Measurements from ENCODE around the gene STRN3.

Gene STRN3

GRCh38 chr14:30928462-30928861, 97.7 kb downstream of the STRN3 start:
- H2BK120ac ChIP-seq (ENCODE audit: low read depth, low read length) = no peak overlapping the region
- no peak overlapping the region for H3K9ac ChIP-seq (ENCODE audit: low read depth, low read length, poor library complexity)
- H2BK12ac ChIP-seq (ENCODE audit: low read length) = no peak overlapping the region
- no peak overlapping the region for H2AK5ac ChIP-seq (ENCODE audit: low read depth, low read length)
- H2BK5ac ChIP-seq (ENCODE audit: low read length) = no peak overlapping the region
- H3K27me3 ChIP-seq (ENCODE audit: control insufficient read depth in 3 of 3, insufficient read depth in 3 of 3, low read depth in 1 of 3, low read length in 3 of 3) = no peaks in the 10 kb centered on the region
- no peak overlapping the region for H4K8ac ChIP-seq (ENCODE audit: low read depth, low read length)
- no peak overlapping the region for H3K27ac ChIP-seq (replicated peaks; ENCODE audit: low read length)
- H3K9me3 ChIP-seq (replicated peaks in 1 of 2; ENCODE audit: control insufficient read depth in 2 of 2, insufficient read depth in 1 of 2, low read depth in 1 of 2, low read length in 2 of 2) = no peaks in the 10 kb centered on the region
- no peak for DNase-seq (ENCODE audit: low spot score)
- no peak overlapping the region for H4K91ac ChIP-seq (ENCODE audit: low read depth, low read length, poor library complexity)
- no peaks in the 10 kb centered on the region for H3K4me1 ChIP-seq (ENCODE audit: control insufficient read depth in 2 of 2, insufficient read depth in 1 of 2, low read depth in 1 of 2, low read length in 2 of 2)
- no peak overlapping the region for H3K23ac ChIP-seq (ENCODE audit: low read depth, low read length, poor library complexity)
- H2BK15ac ChIP-seq (ENCODE audit: low read length) = no peak overlapping the region
- no peaks in the 10 kb centered on the region for H3K79me1 ChIP-seq (ENCODE audit: low read depth, low read length)
- H2AFZ ChIP-seq (ENCODE audit: low read length) = no peak overlapping the region
- peaks cover 0 to 59% of the 10 kb centered on the region in 2 donors for H3K36me3 ChIP-seq (replicated peaks in 1 of 2; ENCODE audit: control insufficient read depth in 2 of 2, insufficient read depth in 2 of 2, low read length in 2 of 2)
- no peak overlapping the region for H3K4me2 ChIP-seq (ENCODE audit: insufficient read depth, low read length, poor library complexity, severe bottlenecking)
- H3K4ac ChIP-seq (ENCODE audit: low read length) = no peak overlapping the region
- no peak overlapping the region for H3K14ac ChIP-seq (ENCODE audit: low read length)
- no peak overlapping the region for H3K18ac ChIP-seq (ENCODE audit: low read length)
- no peak overlapping the region for H3K4me3 ChIP-seq (ENCODE audit: low read length in 2 of 2)

GRCh38 chr14:30925254-30925653, 100.9 kb downstream of the STRN3 start:
- Histone ChIP-seq H2AFZ (ENCODE audit: low read length) (no peak overlapping the region), H4K8ac (ENCODE audit: low read depth, low read length) (no peak overlapping the region), H3K27me3 (ENCODE audit: control insufficient read depth in 3 of 3, insufficient read depth in 3 of 3, low read depth in 1 of 3, low read length in 3 of 3) (no peaks in the 10 kb centered on the region), H3K4me1 (ENCODE audit: control insufficient read depth in 2 of 2, insufficient read depth in 1 of 2, low read depth in 1 of 2, low read length in 2 of 2) (no peaks in the 10 kb centered on the region), H4K91ac (ENCODE audit: low read depth, low read length, poor library complexity) (no peak overlapping the region), H3K18ac (ENCODE audit: low read length) (no peak overlapping the region), H2BK12ac (ENCODE audit: low read length) (no peak overlapping the region), H3K9me3 (replicated peaks in 1 of 2; ENCODE audit: control insufficient read depth in 2 of 2, insufficient read depth in 1 of 2, low read depth in 1 of 2, low read length in 2 of 2) (no peaks in the 10 kb centered on the region), H3K27ac (replicated peaks; ENCODE audit: low read length) (no peak overlapping the region), H2AK5ac (ENCODE audit: low read depth, low read length) (no peak overlapping the region), H3K14ac (ENCODE audit: low read length) (no peak overlapping the region), H3K23ac (ENCODE audit: low read depth, low read length, poor library complexity) (no peak overlapping the region), H3K4me3 (ENCODE audit: low read length in 2 of 2) (no peak overlapping the region), H3K79me1 (ENCODE audit: low read depth, low read length) (no peaks in the 10 kb centered on the region), H3K4ac (ENCODE audit: low read length) (no peak overlapping the region), H3K9ac (ENCODE audit: low read depth, low read length, poor library complexity) (no peak overlapping the region), H3K36me3 (replicated peaks in 1 of 2; ENCODE audit: control insufficient read depth in 2 of 2, insufficient read depth in 2 of 2, low read length in 2 of 2) (peaks cover 0 to 61% of the 10 kb centered on the region in 2 donors), H3K4me2 (ENCODE audit: insufficient read depth, low read length, poor library complexity, severe bottlenecking) (no peak overlapping the region), H2BK120ac (ENCODE audit: low read depth, low read length) (no peak overlapping the region), H2BK15ac (ENCODE audit: low read length) (no peak overlapping the region), H2BK5ac (ENCODE audit: low read length) (no peak overlapping the region)
- DNase-seq (ENCODE audit: low spot score) = no peak
- no CpG with 5 or more reads among the region's 2 CpGs for WGBS, 2 donors (ENCODE audit: extremely low coverage in 2 of 2, insufficient read length in 2 of 2, insufficient replicate concordance in 1 of 2)

GRCh38 chr14:30921788-30922187, 104.4 kb downstream of the STRN3 start:
- H2AFZ ChIP-seq (ENCODE audit: low read length) = no peak overlapping the region
- no peak overlapping the region for H3K27ac ChIP-seq (replicated peaks; ENCODE audit: low read length)
- no peaks in the 10 kb centered on the region for H3K79me1 ChIP-seq (ENCODE audit: low read depth, low read length)
- H2BK15ac ChIP-seq (ENCODE audit: low read length) = no peak overlapping the region
- H3K9me3 ChIP-seq (replicated peaks in 1 of 2; ENCODE audit: control insufficient read depth in 2 of 2, insufficient read depth in 1 of 2, low read depth in 1 of 2, low read length in 2 of 2) = no peaks in the 10 kb centered on the region
- no peak overlapping the region for H2BK120ac ChIP-seq (ENCODE audit: low read depth, low read length)
- H3K4me1 ChIP-seq (ENCODE audit: control insufficient read depth in 2 of 2, insufficient read depth in 1 of 2, low read depth in 1 of 2, low read length in 2 of 2) = no peaks in the 10 kb centered on the region
- no peak overlapping the region for H3K9ac ChIP-seq (ENCODE audit: low read depth, low read length, poor library complexity)
- no peak overlapping the region for H3K14ac ChIP-seq (ENCODE audit: low read length)
- no peak overlapping the region for H3K4me2 ChIP-seq (ENCODE audit: insufficient read depth, low read length, poor library complexity, severe bottlenecking)
- no peak overlapping the region for H3K4me3 ChIP-seq (ENCODE audit: low read length in 2 of 2)
- H2BK5ac ChIP-seq (ENCODE audit: low read length) = no peak overlapping the region
- no peak overlapping the region for H3K23ac ChIP-seq (ENCODE audit: low read depth, low read length, poor library complexity)
- H3K27me3 ChIP-seq (ENCODE audit: control insufficient read depth in 3 of 3, insufficient read depth in 3 of 3, low read depth in 1 of 3, low read length in 3 of 3) = no peaks in the 10 kb centered on the region
- H4K91ac ChIP-seq (ENCODE audit: low read depth, low read length, poor library complexity) = no peak overlapping the region
- no peak overlapping the region for H2BK12ac ChIP-seq (ENCODE audit: low read length)
- DNase-seq (ENCODE audit: low spot score) = no peak
- no CpG with 5 or more reads among the region's 2 CpGs for WGBS, 2 donors (ENCODE audit: extremely low coverage in 2 of 2, insufficient read length in 2 of 2, insufficient replicate concordance in 1 of 2)
- no peak overlapping the region for H3K4ac ChIP-seq (ENCODE audit: low read length)
- no peak overlapping the region for H3K18ac ChIP-seq (ENCODE audit: low read length)
- H2AK5ac ChIP-seq (ENCODE audit: low read depth, low read length) = no peak overlapping the region
- H3K36me3 ChIP-seq (replicated peaks in 1 of 2; ENCODE audit: control insufficient read depth in 2 of 2, insufficient read depth in 2 of 2, low read length in 2 of 2) = peaks cover 0 to 68% of the 10 kb centered on the region in 2 donors
- H4K8ac ChIP-seq (ENCODE audit: low read depth, low read length) = no peak overlapping the region

- WGBS, 2 donors (ENCODE audit: extremely low coverage in 2 of 2, insufficient read length in 2 of 2, insufficient replicate concordance in 1 of 2) = no CpG with 5 or more reads among the region's 1 CpG
- Histone ChIP-seq H4K91ac (ENCODE audit: low read depth, low read length, poor library complexity) (no peak overlapping the region), H2BK15ac (ENCODE audit: low read length) (no peak overlapping the region), H2BK120ac (ENCODE audit: low read depth, low read length) (no peak overlapping the region), H3K14ac (ENCODE audit: low read length) (no peak overlapping the region), H2BK5ac (ENCODE audit: low read length) (no peak overlapping the region), H3K9ac (ENCODE audit: low read depth, low read length, poor library complexity) (no peak overlapping the region), H3K4me1 (ENCODE audit: control insufficient read depth in 2 of 2, insufficient read depth in 1 of 2, low read depth in 1 of 2, low read length in 2 of 2) (no peaks in the 10 kb centered on the region), H2AK5ac (ENCODE audit: low read depth, low read length) (no peak overlapping the region), H3K4ac (ENCODE audit: low read length) (no peak overlapping the region), H3K36me3 (replicated peaks in 1 of 2; ENCODE audit: control insufficient read depth in 2 of 2, insufficient read depth in 2 of 2, low read length in 2 of 2) (peaks cover 0 to 66% of the 10 kb centered on the region in 2 donors), H2BK12ac (ENCODE audit: low read length) (no peak overlapping the region), H3K79me1 (ENCODE audit: low read depth, low read length) (no peaks in the 10 kb centered on the region), H3K18ac (ENCODE audit: low read length) (no peak overlapping the region), H4K8ac (ENCODE audit: low read depth, low read length) (no peak overlapping the region), H3K9me3 (replicated peaks in 1 of 2; ENCODE audit: control insufficient read depth in 2 of 2, insufficient read depth in 1 of 2, low read depth in 1 of 2, low read length in 2 of 2) (no peaks in the 10 kb centered on the region), H3K23ac (ENCODE audit: low read depth, low read length, poor library complexity) (no peak overlapping the region), H3K4me2 (ENCODE audit: insufficient read depth, low read length, poor library complexity, severe bottlenecking) (no peak overlapping the region), H2AFZ (ENCODE audit: low read length) (no peak overlapping the region), H3K4me3 (ENCODE audit: low read length in 2 of 2) (no peak overlapping the region), H3K27ac (replicated peaks; ENCODE audit: low read length) (no peak overlapping the region), H3K27me3 (ENCODE audit: control insufficient read depth in 3 of 3, insufficient read depth in 3 of 3, low read depth in 1 of 3, low read length in 3 of 3) (no peaks in the 10 kb centered on the region)
- no peak for DNase-seq (ENCODE audit: low spot score)
Measured at GRCh38 chr14:30921305-30921704, 104.9 kb downstream of the STRN3 start.

All from neuronal stem cell (in vitro differentiated cells).